ENCODE results near the gene ROR1.

GRCh38 chr1:64055310-64055709 lies 281.5 kb downstream of the ROR1 start:
- TF ChIP-seq PRDM15 (CRISPR knock-in tag; IDR thresholded peaks at IDR 0.05) (no peak), YEATS4 (CRISPR knock-in tag; IDR thresholded peaks at IDR 0.05; ENCODE audit: borderline replicate concordance) (no peak), POLR2A (IDR thresholded peaks at IDR 0.05; ENCODE audit: insufficient read depth in 1 of 2, low read depth in 2 of 2, low read length in 2 of 2) (no peak)

Measured in HepG2 (cell line).